ENCODE measurements around the gene SLC44A4.
"Not testable (repeated sequence)": the region's sequence is repeated elsewhere in the genome, so short reads cannot be mapped to it uniquely, and the experiment has no call there.

Gene SLC44A4

DNA sequence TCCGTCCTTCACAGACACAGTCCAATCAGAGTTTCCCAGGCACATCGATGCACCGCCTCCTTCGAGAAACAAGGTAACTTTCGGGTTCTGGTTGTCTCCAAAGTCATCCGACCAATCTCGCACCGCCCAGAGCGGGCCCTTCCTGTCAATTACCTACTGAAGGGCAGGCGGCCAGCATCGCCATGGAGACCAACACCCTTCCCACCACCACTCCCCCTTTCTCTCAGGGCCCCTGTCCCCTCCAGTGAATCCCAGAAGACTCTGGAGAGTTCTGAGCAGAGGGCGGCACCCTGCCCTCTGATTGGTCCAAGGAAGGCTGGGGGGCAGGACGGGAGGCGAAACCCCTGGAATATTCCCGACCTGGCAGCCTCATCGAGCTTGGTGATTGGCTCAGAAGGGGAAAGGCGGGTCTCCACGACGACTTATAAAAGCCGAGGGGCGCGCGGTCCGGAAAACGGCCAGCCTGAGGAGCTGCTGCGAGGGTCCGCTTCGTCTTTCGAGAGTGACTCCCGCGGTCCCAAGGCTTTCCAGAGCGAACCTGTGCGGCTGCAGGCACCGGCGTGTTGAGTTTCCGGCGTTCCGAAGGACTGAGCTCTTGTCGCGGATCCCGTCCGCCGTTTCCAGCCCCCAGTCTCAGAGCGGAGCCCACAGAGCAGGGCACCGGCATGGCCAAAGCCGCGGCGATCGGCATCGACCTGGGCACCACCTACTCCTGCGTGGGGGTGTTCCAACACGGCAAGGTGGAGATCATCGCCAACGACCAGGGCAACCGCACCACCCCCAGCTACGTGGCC lies 51.3 kb downstream of the SLC44A4 start, which contains the start of gene HSPA1B:
HSPA1B (plus strand) TSS at position 453 of the 794 bp plus-strand sequence; CDS start at position 666, 213 bp downstream.
- H3K36me3 ChIP-seq (ENCODE audit: insufficient read depth, low read length): no peaks in the 10 kb centered on the region
- DNase-seq (ENCODE audit: low read depth, low spot score): peak; percentile 96
- peak within 1 kb of the TSS; percentile 88 for H3K4me3 ChIP-seq
- TF ChIP-seq POLR2AphosphoS5 (IDR thresholded peaks at IDR 0.05; ENCODE audit: borderline replicate concordance, low read depth, low read length) (peak; percentile 100), EZH2 (IDR thresholded peaks at IDR 0.05) (no peak), FOXP2 (optimal IDR thresholded peaks at IDR 0.05; ENCODE audit: control extremely low read depth, extremely low read length, insufficient read depth) (peak; percentile 22)
- peak within 1 kb of the TSS; percentile 87 for H3K9ac ChIP-seq (ENCODE audit: insufficient read length)
- H3K9me3 ChIP-seq (ENCODE audit: low read depth, low read length): no peaks in the 10 kb centered on the region
- H3K27ac ChIP-seq: peak within 1 kb of the TSS; percentile 98

DNA sequence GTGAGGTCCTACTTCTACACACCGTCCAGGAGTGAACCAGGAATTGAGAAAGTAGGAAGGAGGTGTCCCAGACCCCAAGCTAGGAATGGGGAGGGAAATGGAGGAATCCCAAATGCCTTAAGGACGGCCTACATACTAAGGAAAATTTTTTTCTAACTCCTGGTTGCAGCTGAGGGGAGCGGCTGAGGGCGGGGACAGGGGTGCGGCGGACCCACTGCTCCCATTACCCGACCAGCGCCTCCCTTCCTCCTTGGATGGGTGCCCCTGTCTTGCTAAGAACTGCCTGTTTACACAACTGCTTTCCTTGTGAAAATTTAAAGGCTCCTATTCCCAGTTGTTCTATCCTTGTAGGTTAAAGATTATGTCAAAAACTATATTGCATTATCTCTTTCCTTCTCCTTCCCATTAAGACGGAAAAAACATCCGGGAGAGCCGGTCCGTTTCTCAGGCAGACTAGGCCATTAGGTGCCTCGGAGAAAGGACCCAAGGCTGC lies 52.0 kb downstream of the SLC44A4 start:
- Histone ChIP-seq H3K27ac (peak overlapping the region; percentile 98), H3K9me3 (ENCODE audit: low read depth, low read length) (no peaks in the 10 kb centered on the region), H3K36me3 (ENCODE audit: insufficient read depth, low read length) (no peaks in the 10 kb centered on the region), H3K4me3 (peak overlapping the region; percentile 88), H3K9ac (ENCODE audit: insufficient read length) (peak overlapping the region; percentile 87)
- TF ChIP-seq FOXP2 (optimal IDR thresholded peaks at IDR 0.05; ENCODE audit: control extremely low read depth, extremely low read length, insufficient read depth): no peak
- no peak for TF ChIP-seq POLR2AphosphoS5 (IDR thresholded peaks at IDR 0.05; ENCODE audit: borderline replicate concordance, low read depth, low read length)
- no peak for TF ChIP-seq EZH2 (IDR thresholded peaks at IDR 0.05)
- no peak for DNase-seq (ENCODE audit: low read depth, low spot score)

DNA sequence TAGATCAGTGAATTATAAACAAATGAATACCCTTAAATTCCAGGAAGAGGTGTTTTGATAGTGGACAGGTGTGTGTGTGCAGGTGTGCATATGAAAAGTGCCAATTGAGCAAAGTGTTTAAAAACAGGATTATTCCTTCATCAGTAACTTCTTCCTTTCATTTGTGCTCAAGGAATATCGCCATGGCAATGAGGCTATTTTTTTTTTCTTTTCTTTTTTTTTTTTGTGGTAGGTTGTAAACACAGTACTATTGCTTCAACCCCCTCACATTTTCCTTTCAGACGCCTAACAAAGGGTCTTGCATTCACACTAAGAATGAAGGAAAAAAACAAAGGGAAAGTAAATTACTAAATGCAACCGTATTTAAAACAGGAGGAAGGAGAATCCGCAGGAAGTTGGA lies 53.2 kb downstream of the SLC44A4 start:
- no peak for TF ChIP-seq EZH2 (IDR thresholded peaks at IDR 0.05)
- no peak for TF ChIP-seq FOXP2 (optimal IDR thresholded peaks at IDR 0.05; ENCODE audit: control extremely low read depth, extremely low read length, insufficient read depth)
- no peak for TF ChIP-seq POLR2AphosphoS5 (IDR thresholded peaks at IDR 0.05; ENCODE audit: borderline replicate concordance, low read depth, low read length)
- DNase-seq (ENCODE audit: low read depth, low spot score): no peak
- Histone ChIP-seq H3K4me3 (no peak overlapping the region), H3K9ac (ENCODE audit: insufficient read length) (no peak overlapping the region), H3K27ac (no peak overlapping the region), H3K9me3 (ENCODE audit: low read depth, low read length) (no peaks in the 10 kb centered on the region), H3K36me3 (ENCODE audit: insufficient read depth, low read length) (no peaks in the 10 kb centered on the region)

DNA sequence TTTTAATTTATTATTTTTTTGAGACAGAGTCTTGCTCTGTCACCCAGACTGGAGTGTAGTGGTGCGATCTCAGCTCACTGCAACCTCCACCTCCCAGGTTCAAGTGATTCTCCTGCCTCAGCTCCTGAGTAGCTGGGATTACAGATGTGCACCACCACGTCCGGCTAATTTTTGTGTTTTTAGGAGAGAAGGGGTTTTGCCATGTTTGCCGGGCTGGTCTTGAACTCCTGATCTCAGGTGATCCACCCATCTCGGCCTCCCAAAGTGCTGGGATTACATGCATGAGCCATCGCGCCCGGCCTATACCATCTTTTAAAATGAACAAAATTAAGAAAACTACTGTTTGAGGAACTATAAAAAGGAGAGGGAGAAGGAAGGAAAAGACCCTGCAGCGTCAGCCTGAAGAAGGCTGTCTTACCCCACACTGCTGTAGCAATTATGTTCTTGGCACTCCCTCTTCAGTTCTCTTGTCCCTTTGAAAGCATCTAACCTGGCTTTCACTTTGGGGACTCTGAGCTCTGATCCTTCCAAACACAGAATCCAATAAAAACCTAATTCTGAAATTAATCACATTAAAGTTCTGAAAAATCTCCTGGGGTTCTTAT lies 55.1 kb downstream of the SLC44A4 start:
- not testable (repeated sequence) for H3K4me3 ChIP-seq; DNase-seq (ENCODE audit: low read depth, low spot score); H3K9ac ChIP-seq (ENCODE audit: insufficient read length); H3K36me3 ChIP-seq (ENCODE audit: insufficient read depth, low read length); H3K9me3 ChIP-seq (ENCODE audit: low read depth, low read length)
- peak overlapping the region; percentile 19; the same call in 1 of the 2 replicates for H3K27ac ChIP-seq

DNA sequence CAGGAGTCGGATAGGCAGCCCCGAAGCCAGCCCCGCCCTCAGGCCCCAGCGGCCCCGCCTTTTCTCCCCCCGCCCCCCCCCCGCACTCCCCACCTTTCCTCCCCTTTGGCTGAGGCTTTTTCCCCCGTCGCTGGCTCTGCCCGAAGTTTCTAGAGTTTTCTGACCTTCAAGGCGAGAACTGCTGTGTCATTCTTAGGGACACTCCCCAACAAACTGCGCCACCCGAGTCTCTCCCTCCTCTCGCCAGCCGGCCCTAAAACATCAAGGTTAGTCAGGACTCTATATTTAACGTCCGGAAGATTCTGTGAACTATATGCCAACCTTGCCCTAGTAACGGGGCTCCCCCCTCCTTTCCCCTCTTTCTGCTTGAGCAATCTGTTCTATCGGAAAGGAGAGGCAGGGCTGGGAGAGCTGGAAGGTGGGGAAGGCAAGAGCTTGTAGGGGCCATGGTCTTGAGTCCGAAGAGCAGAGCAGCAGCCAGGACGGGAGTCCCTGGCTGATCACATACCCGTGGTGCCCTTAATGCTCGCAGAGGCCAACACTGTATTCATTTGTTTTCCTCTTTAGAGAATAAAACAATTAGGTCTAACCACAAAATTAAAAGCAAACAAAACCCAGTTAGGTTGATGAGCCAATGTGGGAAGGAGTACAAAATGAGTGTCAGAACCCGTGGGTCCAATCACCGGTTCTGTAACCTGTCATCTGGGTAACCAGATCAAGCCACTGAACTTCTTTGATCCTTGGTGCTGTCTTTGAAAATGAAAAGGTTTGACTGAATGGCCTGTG lies 56.6 kb downstream of the SLC44A4 start:
- peak overlapping the region; percentile 52 for H3K9ac ChIP-seq (ENCODE audit: insufficient read length)
- peak overlapping the region; percentile 58 for H3K27ac ChIP-seq
- H3K9me3 ChIP-seq (ENCODE audit: low read depth, low read length): no peaks in the 10 kb centered on the region
- H3K36me3 ChIP-seq (ENCODE audit: insufficient read depth, low read length): no peaks in the 10 kb centered on the region
- H3K4me3 ChIP-seq: peak overlapping the region; percentile 54
- DNase-seq (ENCODE audit: low read depth, low spot score): no peak
- TF ChIP-seq POLR2AphosphoS5 (IDR thresholded peaks at IDR 0.05; ENCODE audit: borderline replicate concordance, low read depth, low read length) (no peak; the same call in 1 of the 2 replicates), EZH2 (IDR thresholded peaks at IDR 0.05) (no peak), FOXP2 (optimal IDR thresholded peaks at IDR 0.05; ENCODE audit: control extremely low read depth, extremely low read length, insufficient read depth) (no peak)

DNA sequence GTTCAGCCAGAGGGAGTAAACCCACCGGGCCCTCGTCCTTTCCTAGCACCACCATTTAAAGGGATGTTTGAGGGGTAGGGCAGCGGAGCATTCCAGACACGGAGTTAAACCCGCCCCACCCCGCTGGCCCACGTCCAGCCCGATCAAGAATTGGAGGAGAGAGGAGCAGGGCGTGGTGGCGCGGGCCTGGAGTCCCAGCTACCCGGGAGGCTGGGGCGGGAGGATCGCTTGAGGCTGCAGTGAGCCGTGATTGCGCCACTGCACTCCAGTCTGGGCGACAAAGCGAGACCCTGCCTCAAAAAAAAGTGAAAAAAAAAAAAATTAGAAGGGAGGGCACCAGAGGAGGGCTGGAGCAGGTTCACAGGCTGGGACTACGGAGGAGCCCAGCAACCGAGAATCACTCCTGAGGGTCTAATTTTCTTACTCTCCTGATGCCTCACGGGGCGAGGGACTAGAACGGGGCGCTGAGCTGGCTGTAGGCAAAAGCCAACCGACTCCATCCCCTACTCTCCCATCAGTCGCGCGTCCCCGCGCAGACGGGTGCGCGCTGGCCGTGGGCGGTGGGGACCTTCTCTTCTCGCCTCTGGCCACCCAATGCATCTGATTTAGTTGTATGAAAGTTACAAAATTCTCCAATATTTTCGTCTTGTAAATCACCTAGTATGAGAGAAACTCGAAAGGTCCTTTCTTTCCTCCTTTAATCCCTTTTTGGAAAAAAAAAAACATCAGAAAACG lies 57.3 kb downstream of the SLC44A4 start:
- peak overlapping the region; percentile 9 for H3K9ac ChIP-seq (ENCODE audit: insufficient read length)
- peak overlapping the region; percentile 54 for H3K4me3 ChIP-seq
- H3K36me3 ChIP-seq (ENCODE audit: insufficient read depth, low read length): no peaks in the 10 kb centered on the region
- no peaks in the 10 kb centered on the region for H3K9me3 ChIP-seq (ENCODE audit: low read depth, low read length)
- no peak for TF ChIP-seq EZH2 (IDR thresholded peaks at IDR 0.05)
- peak overlapping the region; percentile 29; the same call in 1 of the 2 replicates for H3K27ac ChIP-seq
- no peak for DNase-seq (ENCODE audit: low read depth, low spot score)

DNA sequence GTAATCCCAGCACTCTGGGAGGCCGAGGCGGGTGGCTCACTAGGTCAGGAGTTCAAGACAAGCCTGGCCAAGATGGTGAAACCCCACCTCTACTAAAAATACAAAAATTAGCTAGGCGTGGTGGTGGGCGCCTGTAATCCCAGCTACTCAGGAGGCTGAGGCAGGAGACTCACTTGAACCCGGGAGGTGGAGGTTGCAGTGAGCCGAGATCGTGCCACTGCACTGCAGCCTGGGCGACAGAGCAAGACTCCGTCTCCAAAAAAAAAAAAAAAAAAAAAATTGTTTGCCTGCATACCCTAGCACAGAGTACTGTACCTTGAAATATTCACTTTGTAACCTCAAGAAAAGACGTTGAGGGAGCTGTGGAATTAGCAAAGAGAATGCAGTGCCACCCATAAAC lies 58.4 kb downstream of the SLC44A4 start:
- not testable (repeated sequence) for H3K4me3 ChIP-seq; DNase-seq (ENCODE audit: low read depth, low spot score); H3K9me3 ChIP-seq (ENCODE audit: low read depth, low read length); H3K36me3 ChIP-seq (ENCODE audit: insufficient read depth, low read length); H3K9ac ChIP-seq (ENCODE audit: insufficient read length)
- H3K27ac ChIP-seq: peak overlapping the region; percentile 29; the same call in 1 of the 2 replicates

DNA sequence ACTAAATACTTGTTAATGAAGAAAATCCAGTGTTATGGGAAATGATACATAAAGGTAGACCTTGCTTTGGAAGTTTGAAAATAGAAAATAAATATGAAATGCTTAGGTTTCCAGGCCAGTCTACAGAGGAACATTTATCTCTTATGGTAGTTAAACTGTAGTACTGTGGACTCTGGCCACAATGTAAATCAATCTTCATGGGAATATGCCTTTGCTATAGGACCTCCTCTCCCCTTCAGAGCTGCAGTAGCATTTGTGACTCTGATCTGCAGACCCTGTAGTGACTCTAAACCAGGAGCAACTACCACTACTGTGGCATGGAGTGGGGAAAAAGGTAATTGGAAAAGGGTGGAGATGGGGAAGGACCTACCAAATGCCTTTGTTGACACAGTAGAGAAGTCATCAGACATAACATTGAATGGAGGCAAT lies 58.9 kb downstream of the SLC44A4 start:
- no peak overlapping the region for H3K9ac ChIP-seq (ENCODE audit: insufficient read length)
- no peaks in the 10 kb centered on the region for H3K9me3 ChIP-seq (ENCODE audit: low read depth, low read length)
- H3K4me3 ChIP-seq: no peak overlapping the region
- no peak for DNase-seq (ENCODE audit: low read depth, low spot score)
- H3K36me3 ChIP-seq (ENCODE audit: insufficient read depth, low read length): no peaks in the 10 kb centered on the region
- peak overlapping the region; percentile 4; the same call in 1 of the 2 replicates for H3K27ac ChIP-seq
- TF ChIP-seq FOXP2 (optimal IDR thresholded peaks at IDR 0.05; ENCODE audit: control extremely low read depth, extremely low read length, insufficient read depth): no peak
- no peak for TF ChIP-seq EZH2 (IDR thresholded peaks at IDR 0.05)
- TF ChIP-seq POLR2AphosphoS5 (IDR thresholded peaks at IDR 0.05; ENCODE audit: borderline replicate concordance, low read depth, low read length): no peak

DNA sequence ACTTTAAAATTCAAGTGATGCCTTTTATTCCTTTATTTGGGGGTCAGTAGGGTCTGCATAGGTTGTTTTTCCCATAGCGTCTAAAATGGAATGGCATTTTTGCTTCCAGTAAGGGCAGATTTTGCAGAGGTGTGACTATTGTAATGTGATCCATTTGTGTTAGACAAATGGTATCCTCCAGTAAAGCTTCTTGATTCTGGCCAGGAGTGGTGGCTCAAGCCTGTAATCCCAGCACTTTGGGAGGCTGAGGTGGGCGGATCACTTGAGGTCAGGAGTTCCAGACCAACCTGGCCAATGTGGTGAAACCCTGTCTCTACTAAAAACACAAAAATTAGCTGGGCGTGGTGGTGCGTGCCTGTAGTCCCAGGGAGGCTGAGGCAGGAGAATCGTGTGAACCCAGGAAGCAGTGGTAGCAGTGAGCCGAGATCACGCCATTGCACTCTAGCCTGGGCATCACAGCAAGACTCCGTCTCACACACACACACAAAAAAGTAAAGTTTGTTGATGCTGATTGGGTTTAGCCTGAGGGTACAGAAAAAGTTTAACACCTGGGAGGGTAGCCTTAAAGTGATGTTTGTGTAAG lies 60.8 kb downstream of the SLC44A4 start:
- H3K27ac ChIP-seq; H3K36me3 ChIP-seq (ENCODE audit: insufficient read depth, low read length); DNase-seq (ENCODE audit: low read depth, low spot score); H3K9me3 ChIP-seq (ENCODE audit: low read depth, low read length): not testable (repeated sequence)
- Histone ChIP-seq H3K9ac (ENCODE audit: insufficient read length) (peak overlapping the region; percentile 62), H3K4me3 (peak overlapping the region; percentile 77)

DNA sequence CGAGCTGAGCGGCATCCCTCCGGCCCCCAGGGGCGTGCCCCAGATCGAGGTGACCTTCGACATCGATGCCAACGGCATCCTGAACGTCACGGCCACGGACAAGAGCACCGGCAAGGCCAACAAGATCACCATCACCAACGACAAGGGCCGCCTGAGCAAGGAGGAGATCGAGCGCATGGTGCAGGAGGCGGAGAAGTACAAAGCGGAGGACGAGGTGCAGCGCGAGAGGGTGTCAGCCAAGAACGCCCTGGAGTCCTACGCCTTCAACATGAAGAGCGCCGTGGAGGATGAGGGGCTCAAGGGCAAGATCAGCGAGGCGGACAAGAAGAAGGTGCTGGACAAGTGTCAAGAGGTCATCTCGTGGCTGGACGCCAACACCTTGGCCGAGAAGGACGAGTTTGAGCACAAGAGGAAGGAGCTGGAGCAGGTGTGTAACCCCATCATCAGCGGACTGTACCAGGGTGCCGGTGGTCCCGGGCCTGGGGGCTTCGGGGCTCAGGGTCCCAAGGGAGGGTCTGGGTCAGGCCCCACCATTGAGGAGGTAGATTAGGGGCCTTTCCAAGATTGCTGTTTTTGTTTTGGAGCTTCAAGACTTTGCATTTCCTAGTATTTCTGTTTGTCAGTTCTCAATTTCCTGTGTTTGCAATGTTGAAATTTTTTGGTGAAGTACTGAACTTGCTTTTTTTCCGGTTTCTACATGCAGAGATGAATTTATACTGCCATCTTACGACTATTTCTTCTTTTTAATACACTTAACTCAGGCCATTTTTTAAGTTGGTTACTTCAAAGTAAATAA lies 61.5 kb downstream of the SLC44A4 start:
- not testable (repeated sequence) for DNase-seq (ENCODE audit: low read depth, low spot score); H3K9me3 ChIP-seq (ENCODE audit: low read depth, low read length); H3K36me3 ChIP-seq (ENCODE audit: insufficient read depth, low read length); H3K27ac ChIP-seq
- H3K9ac ChIP-seq (ENCODE audit: insufficient read length): peak overlapping the region; percentile 62
- peak overlapping the region; percentile 77 for H3K4me3 ChIP-seq
